GM21381 (cell line): ENCODE results near the gene OVOL2.

Experiments used
- ATAC-seq: cut with Tn5 transposase; IDR thresholded peaks from one replicate; pipeline ENCODE4 v1.9.1; 2021; ENCODE audit warnings: mild to moderate bottlenecking, moderate library complexity; ENCODE audit not compliant: unreplicated experiment

Gene OVOL2

DNA sequence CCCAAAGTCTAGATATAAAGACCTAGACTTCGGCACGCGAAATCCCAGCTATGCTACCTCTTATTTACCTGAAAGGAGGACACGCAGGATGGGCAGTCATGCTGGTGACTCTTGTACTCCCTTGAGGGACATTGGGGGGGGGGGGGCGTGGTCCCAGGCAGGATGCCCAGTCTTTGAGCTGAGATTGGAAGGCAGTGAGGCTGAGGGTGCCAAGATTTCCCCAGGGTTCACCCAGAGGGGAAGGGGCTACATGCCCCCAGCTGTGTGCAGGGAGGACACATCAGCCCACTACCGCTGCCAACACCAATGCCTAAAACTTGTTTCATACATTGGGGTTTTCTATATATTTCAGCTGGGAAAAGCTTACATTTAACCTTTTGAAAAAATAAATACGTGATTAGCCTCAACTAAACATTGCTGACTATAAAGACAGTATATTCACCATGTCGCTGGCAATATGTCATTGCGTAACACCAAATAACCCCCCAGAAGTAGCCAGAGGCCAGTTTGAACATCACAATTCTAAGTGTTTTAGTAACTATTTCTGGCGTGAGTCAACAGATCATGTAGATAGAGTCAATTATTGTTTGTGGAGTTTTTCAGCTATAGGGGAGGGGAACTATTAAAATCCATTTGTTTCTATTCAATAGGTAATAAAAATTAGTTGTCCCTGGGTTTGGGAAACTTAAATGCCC is 67.3 kb downstream of the OVOL2 start:
- ATAC-seq = no peak

DNA sequence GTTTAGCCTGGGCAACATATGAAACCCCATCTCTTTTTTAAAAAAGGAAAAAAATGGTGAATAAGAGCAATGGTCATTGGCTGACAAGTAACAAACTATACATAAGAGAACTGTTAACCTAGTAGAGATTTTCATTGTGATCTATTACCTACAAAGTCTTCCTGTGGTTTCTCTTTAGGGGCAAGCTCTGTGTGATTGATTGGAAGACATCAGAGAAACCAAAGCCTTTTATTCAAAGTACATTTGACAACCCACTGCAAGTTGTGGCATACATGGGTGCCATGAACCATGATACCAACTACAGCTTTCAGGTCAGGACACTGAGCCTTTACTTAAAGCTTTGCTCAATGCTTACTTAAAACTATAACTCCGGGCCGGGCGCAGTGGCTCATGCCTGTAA is 69.7 kb downstream of the OVOL2 start:
- no peak for ATAC-seq

DNA sequence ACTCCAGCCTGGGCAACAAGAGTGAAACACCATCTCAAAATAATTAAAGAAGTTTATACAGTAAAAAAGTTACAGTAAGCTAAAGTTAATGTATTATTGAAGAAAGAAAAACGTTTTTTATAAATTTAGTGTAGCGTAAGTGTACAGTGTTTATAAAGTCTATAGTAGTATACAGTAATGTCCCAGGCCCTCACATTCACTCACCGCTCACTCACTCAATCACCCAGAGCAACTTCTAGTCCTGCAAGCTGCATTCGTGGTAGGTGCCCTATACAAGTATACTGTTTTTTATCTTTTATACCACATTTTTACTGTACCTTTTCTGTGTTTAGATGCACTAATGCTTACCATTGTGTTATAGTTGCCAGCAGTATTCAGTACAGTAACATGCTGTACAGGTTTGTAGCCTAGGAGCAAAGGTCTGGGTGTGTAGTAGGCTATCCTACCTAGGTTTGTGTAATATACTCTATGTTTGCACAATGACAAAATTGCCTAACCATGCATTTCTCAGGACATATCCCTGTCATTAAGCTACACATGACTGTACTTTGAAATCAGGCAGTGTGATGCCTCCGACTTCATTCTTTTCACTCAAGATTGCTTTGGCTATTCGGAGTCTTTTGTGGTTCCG is 72.2 kb downstream of the OVOL2 start:
- ATAC-seq = no peak

DNA sequence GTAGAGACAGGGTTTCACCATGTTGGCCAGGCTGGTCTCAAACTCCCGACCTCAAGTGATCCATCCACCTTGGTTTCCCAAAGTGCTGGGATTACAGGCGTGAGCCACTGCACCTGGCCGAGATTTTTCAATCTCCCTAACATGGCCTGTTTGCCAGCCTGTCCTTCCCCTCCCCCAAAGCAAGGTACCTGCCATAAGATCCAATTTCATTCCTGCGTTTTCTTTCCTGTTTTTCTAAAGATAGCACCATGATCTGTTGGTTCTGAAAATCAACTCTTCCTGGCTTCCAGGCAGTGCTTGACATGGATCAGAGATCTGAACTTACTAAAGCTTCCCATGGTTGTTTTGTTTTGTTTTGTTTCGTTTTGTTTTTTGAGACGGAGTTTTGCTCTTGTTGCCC is 81.4 kb downstream of the OVOL2 start:
- no peak for ATAC-seq
